HUES64 (cell line): ENCODE results near the gene SERPINB13. TPM values are rescaled to one million over a fixed set of nuclear protein-coding genes. Genes with fewer than 3 reads are reported as not detected.

Source experiments
- H3K27ac ChIP-seq: 2 replicates; pipeline ENCODE4 v1.7.0; 2013; ENCODE audit warnings: low read depth, low read length, inconsistent platforms
- H3K27me3 ChIP-seq: 2 replicates; pipeline ENCODE4 v1.6.1; 2013; ENCODE audit warnings: mild to moderate bottlenecking, low read length; ENCODE audit not compliant: insufficient read depth
- H3K36me3 ChIP-seq: 2 replicates; pipeline ENCODE4 v1.6.1; 2013; ENCODE audit warnings: mild to moderate bottlenecking, low read length; ENCODE audit not compliant: insufficient read depth
- H3K4me1 ChIP-seq: 2 replicates; pipeline ENCODE4 v1.6.1; 2013; ENCODE audit warnings: mild to moderate bottlenecking, low read length, moderate library complexity; ENCODE audit not compliant: insufficient read depth
- H3K4me3 ChIP-seq: 2 replicates; pipeline ENCODE4 v1.5.1; 2013; ENCODE audit warnings: mild to moderate bottlenecking, low read length, moderate library complexity
- H3K9ac ChIP-seq: 2 replicates; pipeline ENCODE4 v1.6.1; 2013; ENCODE audit warnings: mild to moderate bottlenecking, low read depth, low read length
- H3K9me3 ChIP-seq: 2 replicates; pipeline ENCODE4 v1.6.1; 2013; ENCODE audit warnings: low read depth, low read length; ENCODE audit not compliant: insufficient read depth
- whole genome bisulfite sequencing: fragments of 150-250, 120-280 bp; methylation state at CpG from one replicate; pipeline ENCODE4 v1.1.7; 2013; ENCODE audit warnings: missing lambda C conversion rate; 5-methylcytosine and 5-hydroxymethylcytosine counted together
- polyA plus RNA-seq, 2 experiments: library from polyadenylated mRNA; stranded (reverse); fragments of 50-300 nt; gene quantifications; one replicate each; pipeline ENCODE4 v1.2.3, GENCODE V29; 2013

Gene SERPINB13, protein sequence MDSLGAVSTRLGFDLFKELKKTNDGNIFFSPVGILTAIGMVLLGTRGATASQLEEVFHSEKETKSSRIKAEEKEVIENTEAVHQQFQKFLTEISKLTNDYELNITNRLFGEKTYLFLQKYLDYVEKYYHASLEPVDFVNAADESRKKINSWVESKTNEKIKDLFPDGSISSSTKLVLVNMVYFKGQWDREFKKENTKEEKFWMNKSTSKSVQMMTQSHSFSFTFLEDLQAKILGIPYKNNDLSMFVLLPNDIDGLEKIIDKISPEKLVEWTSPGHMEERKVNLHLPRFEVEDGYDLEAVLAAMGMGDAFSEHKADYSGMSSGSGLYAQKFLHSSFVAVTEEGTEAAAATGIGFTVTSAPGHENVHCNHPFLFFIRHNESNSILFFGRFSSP
- not detected for polyA plus RNA-seq (2013, experiment 1 of 2)
- polyA plus RNA-seq (2013, experiment 2 of 2): not detected

DNA sequence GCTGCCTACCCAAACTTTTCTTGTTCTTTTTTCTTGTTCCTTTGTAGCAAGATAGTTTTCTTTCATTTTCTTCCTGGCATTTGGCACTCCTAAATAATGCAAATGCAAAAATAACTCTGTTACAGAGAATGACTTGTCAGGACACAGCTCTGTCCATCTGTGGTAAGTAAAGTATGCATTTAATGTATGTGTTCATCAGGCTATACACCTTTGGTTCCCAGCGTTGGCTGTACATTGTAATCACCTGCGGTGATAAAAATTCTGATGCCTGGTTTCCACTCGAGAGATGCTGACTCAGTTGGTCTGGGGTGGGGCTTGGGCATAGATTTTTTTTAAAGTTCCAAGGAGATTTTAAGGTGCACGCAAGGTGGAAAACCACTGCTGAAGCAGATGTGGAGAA lies at the start of gene SERPINB13:
TSS of gene SERPINB13 (plus strand) at position 378 of the 400 bp plus-strand sequence. CDS start 1,325 bp downstream, outside the sequence.
- Histone ChIP-seq H3K9me3 (no peaks in the 10 kb centered on the region), H3K27ac (no peak within 1 kb of the TSS), H3K4me1 (no peaks in the 10 kb centered on the region), H3K36me3 (no peaks in the 10 kb centered on the region), H3K9ac (no peak within 1 kb of the TSS), H3K4me3 (no peak within 1 kb of the TSS), H3K27me3 (no peaks in the 10 kb centered on the region)
- 94% methylated on average over 4 of the region's 4 CpGs for WGBS

DNA sequence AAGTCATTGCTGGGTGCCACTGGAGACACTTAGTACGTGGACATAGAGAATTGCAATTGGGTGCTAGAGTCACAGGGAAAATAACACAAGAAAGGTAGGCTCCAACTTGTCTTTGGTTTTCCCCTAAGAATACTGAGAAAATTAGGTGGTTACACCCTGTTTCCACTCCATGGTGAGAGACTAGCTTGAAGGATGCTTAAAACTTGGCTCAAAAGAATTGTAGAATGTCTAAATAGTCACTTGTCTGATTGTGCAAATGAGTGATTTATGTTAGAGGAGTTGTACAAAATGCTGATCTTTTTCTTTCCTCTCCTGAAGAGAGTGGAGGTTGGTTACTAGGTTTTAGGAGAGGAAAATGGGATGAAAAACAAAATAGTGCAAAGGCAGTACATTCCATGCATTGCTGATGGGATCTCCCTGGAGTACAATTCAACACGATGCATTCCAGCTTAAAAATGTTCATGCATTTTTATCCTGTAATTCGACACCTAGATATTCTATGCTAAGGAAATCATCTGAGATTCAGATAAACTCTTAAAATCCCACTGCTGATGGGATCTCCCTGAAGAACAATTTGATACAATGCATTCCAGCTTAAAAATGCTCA lies 47.1 kb upstream of the SERPINB13 start:
- no peak overlapping the region for H3K27ac ChIP-seq
- 86% methylated on average over 3 of the region's 3 CpGs for WGBS
- no peak overlapping the region for H3K9ac ChIP-seq

DNA sequence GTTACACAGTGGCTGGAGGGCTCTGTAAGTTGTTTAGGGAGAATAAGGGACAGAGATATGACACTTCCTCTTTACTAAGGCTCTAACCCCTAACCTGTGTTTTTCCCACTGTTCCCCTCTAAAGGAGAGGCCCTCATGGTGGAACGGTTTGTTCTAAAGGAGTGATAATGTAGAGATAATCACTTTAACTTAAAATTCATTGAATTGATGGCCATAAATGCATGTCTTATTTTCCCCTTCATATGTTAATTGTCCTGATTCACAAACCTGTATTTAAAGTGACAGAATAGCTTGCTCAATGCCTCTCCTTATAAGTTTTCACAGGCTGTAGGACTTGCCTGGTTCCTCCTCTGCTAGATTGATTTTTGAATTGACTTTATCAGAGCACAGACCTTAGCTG lies 45.1 kb upstream of the SERPINB13 start, which contains the start of gene SERPINB12:
TSS of gene SERPINB12 (plus strand) at position 301 of the 400 bp plus-strand sequence. CDS start 13,791 bp downstream, outside the sequence.
- Histone ChIP-seq H3K36me3 (no peaks in the 10 kb centered on the region), H3K9me3 (no peaks in the 10 kb centered on the region), H3K27ac (no peak within 1 kb of the TSS), H3K9ac (no peak within 1 kb of the TSS), H3K27me3 (no peaks in the 10 kb centered on the region), H3K4me1 (peaks cover 4% of the 10 kb centered on the region), H3K4me3 (no peak within 1 kb of the TSS)
- WGBS: no CpG with 5 or more reads among the region's 1 CpG

More for the DNA sequence above, 47.1 kb upstream of the SERPINB13 start:
- H3K4me3 ChIP-seq: no peak overlapping the region
- no peaks in the 10 kb centered on the region for H3K9me3 ChIP-seq
- no peaks in the 10 kb centered on the region for H3K27me3 ChIP-seq
- no peaks in the 10 kb centered on the region for H3K36me3 ChIP-seq
- H3K4me1 ChIP-seq: peaks cover 4% of the 10 kb centered on the region; the same call in 1 of the 2 replicates

DNA sequence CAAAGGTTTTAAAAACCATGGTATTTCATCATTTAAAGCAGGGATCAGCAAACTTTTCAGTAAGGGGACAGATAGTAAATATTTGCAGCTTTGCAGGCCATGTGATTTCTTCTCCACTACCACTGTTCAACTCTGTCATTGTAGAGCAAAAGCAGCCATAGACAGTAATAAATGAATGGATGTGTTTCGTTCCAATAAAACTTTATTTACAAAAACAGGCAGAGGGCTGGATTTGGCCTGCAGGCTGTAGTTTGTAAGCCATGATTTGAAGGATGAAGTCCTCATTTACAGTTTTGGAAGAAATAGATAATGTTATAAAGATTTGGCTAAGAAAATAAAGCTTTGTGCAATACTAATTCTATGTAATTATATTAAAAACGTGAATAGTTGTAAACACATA lies 43.1 kb upstream of the SERPINB13 start:
- Histone ChIP-seq H3K4me1 (peaks cover 4% of the 10 kb centered on the region), H3K36me3 (no peaks in the 10 kb centered on the region), H3K9me3 (no peaks in the 10 kb centered on the region), H3K9ac (no peak overlapping the region), H3K4me3 (no peak overlapping the region), H3K27ac (no peak overlapping the region), H3K27me3 (no peaks in the 10 kb centered on the region)
- WGBS: 100% methylated on average over 1 of the region's 2 CpGs

GRCh38 chr18:63545000-63545399 lies 42.1 kb upstream of the SERPINB13 start:
- Histone ChIP-seq H3K27ac (no peak overlapping the region), H3K4me1 (peaks cover 4% of the 10 kb centered on the region), H3K36me3 (no peaks in the 10 kb centered on the region), H3K27me3 (no peaks in the 10 kb centered on the region), H3K4me3 (no peak overlapping the region), H3K9me3 (no peaks in the 10 kb centered on the region), H3K9ac (no peak overlapping the region)
- 100% methylated on average over 2 of the region's 3 CpGs for WGBS

- Histone ChIP-seq H3K36me3 (no peaks in the 10 kb centered on the region), H3K9ac (no peak overlapping the region), H3K27ac (no peak overlapping the region), H3K4me1 (no peaks in the 10 kb centered on the region; the same call in 1 of the 2 replicates), H3K4me3 (no peak overlapping the region), H3K27me3 (no peaks in the 10 kb centered on the region), H3K9me3 (no peaks in the 10 kb centered on the region)
- 100% methylated on average over 1 of the region's 1 CpG for WGBS
These were observed 37.1 kb upstream of the SERPINB13 start for GRCh38 chr18:63550068-63550467.

DNA sequence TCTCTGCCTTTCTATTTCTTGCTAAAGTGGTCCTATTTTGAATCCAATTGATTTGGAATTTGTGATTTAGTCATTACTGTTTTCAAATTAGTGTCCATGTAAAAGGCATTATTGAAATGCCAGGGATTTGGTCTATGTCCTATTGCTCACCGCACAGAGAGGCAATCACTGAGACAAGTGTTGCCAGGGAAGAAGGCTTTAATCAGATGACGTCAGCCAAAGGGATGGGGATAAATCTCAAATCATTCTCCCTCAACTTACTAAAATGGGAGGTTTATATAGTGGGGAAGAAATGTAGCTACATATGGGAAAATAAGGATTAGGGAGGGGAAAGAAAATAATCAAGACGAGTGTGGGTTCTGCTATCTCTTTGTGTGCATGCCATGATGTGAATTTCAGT lies 35.4 kb upstream of the SERPINB13 start:
- WGBS: 88% methylated on average over 2 of the region's 3 CpGs
- Histone ChIP-seq H3K9me3 (no peaks in the 10 kb centered on the region), H3K9ac (no peak overlapping the region), H3K27me3 (no peaks in the 10 kb centered on the region), H3K27ac (no peak overlapping the region), H3K4me1 (no peaks in the 10 kb centered on the region), H3K4me3 (no peak overlapping the region), H3K36me3 (no peaks in the 10 kb centered on the region)

DNA sequence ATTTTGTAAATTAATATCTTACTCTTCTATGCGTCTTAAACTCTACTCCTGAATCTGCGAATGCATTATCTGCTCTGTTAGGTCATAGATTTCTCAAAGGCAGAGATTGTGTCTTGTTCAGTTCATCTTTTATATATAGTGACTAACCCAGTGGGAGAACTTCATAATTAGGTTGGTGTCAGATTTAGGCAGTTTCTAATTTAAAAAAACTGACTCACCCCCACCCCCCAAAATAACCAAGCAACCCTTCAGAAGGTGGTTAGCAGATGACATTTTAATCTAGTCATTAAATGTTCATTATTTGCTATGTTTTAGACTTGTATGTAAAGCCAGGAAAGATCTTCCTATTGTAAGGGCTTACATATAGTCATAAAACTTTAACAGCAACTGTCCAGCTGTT lies 34.6 kb upstream of the SERPINB13 start:
- 97% methylated on average over 2 of the region's 2 CpGs for WGBS

DNA sequence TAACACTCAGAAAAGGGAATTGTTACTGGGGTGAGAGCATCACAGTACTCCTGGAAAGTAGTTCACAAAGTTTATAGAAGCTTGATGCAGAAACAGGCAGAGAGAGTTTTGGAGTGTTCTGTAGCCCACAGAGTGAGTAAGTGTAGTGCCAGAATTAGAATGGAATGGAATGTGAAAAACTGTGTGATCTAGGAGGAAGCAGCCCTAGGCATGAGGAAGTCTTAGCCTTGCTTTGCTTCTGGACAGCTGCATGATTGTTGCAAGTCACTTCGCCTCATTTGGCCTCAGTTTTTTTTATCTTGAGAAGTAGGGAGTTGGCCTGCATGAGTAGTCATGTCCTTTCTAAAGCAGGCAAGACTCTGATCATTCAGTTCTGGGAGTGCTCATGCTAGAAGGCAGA lies 34.1 kb upstream of the SERPINB13 start:
- Histone ChIP-seq H3K9ac (no peak overlapping the region), H3K9me3 (no peaks in the 10 kb centered on the region), H3K27me3 (no peaks in the 10 kb centered on the region), H3K36me3 (no peaks in the 10 kb centered on the region), H3K27ac (no peak overlapping the region), H3K4me3 (no peak overlapping the region), H3K4me1 (no peaks in the 10 kb centered on the region)
- WGBS: 86% methylated on average over 1 of the region's 1 CpG

More for the DNA sequence above, 34.6 kb upstream of the SERPINB13 start:
- Histone ChIP-seq H3K4me3 (no peak overlapping the region), H3K27me3 (no peaks in the 10 kb centered on the region), H3K9ac (no peak overlapping the region), H3K4me1 (no peaks in the 10 kb centered on the region), H3K9me3 (no peaks in the 10 kb centered on the region), H3K27ac (no peak overlapping the region), H3K36me3 (no peaks in the 10 kb centered on the region)

DNA sequence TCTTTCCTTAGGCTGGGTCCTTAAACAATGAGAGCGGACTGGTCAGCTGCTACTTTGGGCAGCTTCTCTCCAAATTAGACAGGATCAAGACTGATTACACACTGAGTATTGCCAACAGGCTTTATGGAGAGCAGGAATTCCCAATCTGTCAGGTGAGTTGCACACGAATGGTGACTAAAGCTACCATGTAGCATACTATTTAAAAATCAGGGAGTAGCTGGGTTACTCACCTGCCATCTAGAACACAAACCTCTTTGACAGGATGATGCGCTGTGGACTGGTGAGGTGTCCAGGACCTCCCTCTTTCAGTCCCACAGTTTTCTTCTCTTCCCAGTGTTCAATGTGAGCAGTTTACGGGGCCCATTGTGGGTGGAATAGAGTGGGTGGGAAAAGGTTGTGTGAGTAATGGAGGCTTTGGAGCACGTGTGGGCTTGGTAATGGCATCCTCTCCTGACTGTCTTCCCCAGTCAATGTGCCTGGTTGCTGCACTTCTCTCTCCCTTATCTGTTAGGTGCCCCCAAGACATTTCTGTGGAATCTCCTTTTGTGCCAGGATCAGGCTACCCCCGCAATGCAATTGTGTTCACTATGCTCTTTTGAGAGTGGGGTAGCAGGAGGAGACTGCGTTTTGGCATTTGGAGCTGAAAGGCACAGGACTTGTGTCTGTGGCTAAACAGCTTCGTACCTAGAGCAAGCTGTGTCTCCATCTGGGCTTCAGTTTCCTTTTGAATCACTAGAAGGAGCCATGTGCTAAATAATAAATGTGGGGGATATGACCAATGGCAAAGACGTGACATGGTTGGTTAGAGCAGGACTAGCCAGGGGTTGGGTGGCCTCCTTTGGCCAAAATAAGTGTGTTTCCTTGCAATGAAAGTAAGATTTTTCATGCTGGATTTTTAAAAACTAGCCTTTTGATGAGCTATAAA lies 27.3 kb upstream of the SERPINB13 start:
- H3K27me3 ChIP-seq: no peaks in the 10 kb centered on the region
- H3K27ac ChIP-seq: no peak overlapping the region
- no peaks in the 10 kb centered on the region for H3K36me3 ChIP-seq
- no peak overlapping the region for H3K9ac ChIP-seq
- 93% methylated on average over 9 of the region's 9 CpGs for WGBS
- H3K4me3 ChIP-seq: no peak overlapping the region
- H3K9me3 ChIP-seq: no peaks in the 10 kb centered on the region
- no peaks in the 10 kb centered on the region for H3K4me1 ChIP-seq
